Measurements from ENCODE around the gene RBMS1. TPM values are rescaled to one million over a fixed set of nuclear protein-coding genes. Genes with fewer than 3 reads are reported as not detected.

RBMS1 gene
- total RNA-seq, 1 experiment from 2014 or later = 49.9 TPM

DNA sequence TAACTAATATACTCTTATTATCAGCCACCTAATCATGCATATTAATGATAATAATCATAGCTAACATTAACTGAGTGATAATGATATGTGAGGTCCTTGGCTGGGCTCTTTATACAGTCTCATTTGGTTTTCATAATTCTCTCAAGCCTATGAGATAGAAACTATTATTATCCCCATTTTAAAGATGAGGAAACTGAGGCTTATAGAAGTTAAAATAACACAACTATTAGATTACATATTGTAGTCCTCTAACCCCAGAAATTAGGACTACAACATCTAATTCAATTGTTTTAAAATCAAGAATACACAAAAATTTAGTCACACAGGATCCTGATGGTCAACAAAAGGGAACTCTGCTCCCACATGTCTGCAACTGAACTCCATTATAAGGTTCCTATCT lies 209.9 kb downstream of the RBMS1 start:
- no peak for DNase-seq (ENCODE audit: low read depth)

DNA sequence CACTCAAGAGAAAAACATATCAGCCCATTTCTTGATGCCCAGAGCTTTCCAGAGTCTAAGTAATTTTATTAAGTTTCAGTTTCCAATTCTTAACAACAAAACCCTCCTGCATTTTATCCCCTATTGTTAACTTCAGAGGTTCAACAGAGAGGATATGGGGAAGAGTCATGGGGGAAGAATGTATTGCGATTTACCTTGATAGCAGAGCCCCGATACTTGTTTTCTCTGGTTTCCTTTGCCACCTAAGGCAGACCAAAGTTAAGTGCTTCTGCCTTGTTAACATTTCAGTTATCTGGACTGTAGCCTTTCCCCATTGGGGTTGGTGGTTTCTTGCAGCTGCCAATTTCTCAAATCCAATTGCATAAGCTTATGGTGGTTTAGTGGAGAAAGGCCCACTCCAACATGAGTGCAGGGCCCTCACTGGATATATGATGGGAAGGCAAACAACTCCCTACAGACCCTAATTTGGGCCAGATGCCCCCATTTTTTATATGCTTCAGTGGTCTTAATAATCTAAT lies 211.5 kb downstream of the RBMS1 start:
- DNase-seq (ENCODE audit: low read depth) = no peak

DNA sequence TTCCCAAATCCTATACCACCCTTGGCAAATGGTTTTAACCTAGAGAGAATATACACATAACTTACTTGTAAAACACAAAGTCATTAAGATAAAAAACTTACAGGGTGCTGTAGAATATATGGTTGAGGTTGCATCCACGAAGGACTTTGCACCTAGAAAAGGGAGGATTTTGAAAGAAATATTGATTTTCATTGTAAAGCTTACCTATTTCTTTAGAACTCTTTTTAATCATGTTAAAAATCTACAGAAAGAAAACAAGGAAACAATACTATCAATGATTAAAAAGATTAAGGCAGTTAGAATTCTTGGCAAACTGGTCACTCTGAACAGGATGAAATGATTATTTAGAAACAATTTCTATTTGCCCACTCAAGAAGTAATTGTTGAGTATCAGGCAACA lies 212.4 kb downstream of the RBMS1 start:
- no peak for DNase-seq (ENCODE audit: low read depth)

DNA sequence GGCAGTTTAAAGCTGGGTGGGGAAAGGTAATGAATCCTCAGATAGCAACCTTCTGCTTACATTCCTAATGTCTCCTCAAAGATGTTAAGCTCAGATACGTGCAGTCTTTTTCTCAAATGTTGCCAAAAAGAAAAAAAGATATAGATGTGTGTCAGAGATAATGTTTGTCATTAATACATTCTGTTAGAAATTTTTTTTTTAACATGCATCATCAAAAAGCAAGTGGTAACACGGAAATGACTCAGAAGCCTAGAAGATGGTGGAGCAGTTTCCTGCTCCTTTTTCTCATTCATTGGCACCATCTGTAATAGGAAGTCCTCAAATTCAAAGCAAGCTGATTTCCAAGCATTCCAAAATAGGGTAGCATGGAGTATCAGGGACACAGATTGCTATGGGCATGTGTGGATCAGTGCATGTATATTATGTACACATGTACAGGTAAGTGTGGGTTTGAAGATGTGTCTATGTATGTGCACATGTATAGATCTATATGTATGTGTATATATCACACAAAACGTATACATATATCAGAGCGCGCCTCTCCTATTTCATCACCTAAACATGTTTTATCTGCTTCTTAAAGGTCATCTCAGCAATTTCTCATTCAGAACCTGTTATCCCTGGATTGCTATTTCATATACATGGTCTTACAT lies 213.7 kb downstream of the RBMS1 start:
- peak; percentile 86 for DNase-seq (ENCODE audit: low read depth)

DNA sequence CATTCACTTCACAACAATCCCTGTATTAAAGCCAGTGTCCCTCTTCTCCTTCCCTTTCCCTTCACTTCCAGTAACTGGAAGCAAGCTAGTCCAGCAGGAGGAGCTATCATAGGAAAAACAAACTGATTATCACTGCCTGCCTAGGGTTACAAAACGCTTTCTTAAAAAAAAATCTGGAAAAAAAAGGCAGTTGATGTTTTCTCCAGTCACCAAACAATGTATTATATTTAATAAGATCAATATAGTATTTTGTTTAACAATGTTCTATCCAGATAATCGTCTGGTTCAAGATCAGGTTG lies 214.8 kb downstream of the RBMS1 start:
- DNase-seq (ENCODE audit: low read depth) = no peak

DNA sequence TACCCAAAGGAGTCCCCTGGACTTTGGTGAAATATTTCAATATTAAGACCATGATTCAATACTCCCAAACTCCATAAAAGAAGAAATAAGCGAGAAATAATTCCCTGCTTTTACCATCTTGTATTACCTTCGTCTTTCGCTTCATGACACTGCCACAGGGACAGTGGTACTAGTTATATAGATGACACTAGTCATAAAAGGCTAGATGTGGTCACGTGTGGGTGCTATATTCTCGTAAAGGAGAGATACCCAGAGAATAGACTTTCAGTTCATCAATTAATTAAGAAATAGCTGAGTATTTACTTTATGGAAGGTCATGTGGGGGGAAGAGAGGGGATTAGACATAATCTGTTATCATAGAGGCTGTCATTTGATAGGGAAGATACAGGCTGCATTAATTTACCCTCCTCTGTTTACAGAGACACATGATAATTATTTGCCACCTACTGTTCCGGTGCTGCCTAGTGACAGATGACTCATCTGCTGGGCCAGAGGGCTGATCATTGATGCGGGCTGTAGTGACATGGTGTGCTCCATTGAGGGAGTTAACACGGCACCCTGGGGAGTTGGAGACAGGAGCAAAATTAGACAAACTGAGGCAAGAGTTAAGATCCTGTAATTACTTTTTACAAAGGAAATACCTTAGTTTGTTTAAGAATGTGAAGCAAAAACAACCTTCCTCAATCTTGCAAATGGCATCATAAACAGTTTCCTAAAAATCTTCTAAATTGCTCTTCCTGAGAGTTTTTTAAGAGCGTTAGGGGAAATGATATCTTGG lies 215.3 kb downstream of the RBMS1 start:
- DNase-seq (ENCODE audit: low read depth) = no peak

DNA sequence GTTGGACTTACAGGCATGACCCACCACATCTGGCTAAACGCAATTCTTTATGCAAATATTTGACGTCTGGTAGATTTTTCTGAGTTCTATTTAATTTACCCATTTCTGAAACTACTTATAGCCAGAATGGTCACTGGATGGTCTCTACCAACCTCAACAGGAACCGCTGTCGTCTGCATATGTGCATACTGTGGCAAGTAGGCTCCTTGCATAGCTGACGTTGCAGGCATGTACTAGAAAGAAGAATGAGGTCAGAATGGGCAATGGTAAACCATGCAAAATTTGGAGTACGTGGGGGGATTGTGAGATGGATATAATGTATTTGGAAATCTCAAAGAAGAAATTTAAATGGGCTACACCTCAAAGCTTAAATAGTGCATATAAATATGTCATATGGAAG lies 216.5 kb downstream of the RBMS1 start:
- DNase-seq (ENCODE audit: low read depth) = no peak

DNA sequence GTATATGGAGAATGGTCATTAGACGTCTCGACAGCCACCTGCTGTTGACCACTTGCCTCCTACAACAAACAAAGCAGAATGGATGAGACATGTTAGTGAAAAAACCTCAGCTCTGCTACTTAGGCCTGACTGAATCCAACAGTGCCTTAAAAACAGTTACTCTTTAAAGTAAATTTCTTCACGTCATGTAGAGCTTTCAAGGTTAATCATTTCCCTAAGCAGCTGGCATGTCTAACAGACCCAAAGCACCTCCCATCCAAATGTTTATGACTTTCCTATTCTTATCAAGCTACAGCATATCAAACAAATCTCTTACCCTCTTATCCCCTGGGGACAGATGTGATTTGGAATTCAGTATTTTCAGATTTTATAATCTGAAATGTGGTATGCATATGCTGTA lies 218.0 kb downstream of the RBMS1 start:
- no peak for DNase-seq (ENCODE audit: low read depth)

DNA sequence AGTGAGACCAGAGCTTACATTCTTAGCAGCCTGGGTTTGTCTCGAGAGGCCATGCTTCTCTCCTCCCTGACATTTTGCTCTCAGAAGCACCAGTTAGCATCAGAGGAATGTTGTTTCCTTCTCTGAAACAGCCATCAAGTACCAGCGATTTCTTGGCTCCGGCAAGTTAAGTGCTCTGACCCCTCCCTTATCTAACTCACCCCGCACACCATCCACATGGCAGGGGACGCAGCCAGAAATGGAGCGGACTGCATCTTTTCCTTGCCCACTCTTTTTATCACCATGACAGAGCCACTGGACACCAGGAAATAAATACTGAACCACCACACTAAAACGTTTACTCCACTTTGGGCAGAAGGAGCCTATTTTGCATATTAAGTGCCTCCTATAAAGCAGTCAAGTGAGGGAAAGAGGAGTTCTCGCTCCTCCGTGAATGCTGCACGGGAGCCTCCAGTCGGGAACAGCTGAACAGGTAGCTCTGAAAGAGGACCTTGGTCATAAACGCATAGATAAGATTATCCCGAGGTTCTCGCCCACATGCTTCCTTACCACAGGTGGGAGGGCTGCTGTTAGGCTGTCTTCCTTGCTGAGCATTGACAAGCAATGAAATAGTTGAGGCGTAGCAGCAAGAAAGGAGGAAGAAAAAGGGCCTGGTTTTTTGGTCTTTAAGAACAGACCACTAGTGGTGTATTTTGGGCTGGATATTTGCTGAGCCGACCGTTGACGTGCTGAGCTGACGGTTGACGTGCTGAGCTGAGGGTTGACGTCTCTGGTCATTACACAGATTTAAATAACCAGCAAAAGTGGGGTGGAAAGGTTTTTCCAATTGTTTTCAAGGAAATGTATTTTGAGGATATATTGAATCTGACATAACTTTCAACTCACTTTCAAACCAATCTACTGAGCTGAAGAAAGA lies 222.2 kb downstream of the RBMS1 start:
- no peak for DNase-seq (ENCODE audit: low read depth)

DNA sequence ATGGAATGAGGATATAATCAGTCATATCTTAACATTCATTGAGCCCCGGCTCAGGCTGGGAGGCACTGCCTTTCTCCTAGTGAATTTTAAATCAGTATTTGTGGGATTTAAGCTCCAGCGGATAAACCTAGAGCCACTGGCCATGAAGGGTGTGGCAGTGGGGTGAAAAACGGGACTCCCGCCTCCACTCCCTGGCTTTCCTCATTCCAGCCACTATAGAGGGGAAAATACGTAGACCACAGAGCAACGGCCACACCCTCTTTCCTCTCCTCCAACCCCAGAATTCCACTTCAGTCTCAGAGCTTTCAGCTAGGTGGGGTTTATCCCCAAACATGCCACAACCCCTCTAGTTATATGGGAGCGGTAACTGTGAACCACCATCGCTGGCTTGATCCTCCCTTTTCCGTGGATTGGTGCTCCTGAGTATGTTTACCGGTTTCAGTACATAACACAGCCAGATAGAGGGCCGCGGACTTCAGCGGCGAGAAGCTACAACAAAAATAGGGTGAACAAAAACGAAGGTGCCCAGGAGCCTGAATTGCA lies 223.0 kb downstream of the RBMS1 start:
- DNase-seq (ENCODE audit: low read depth) = no peak

DNA sequence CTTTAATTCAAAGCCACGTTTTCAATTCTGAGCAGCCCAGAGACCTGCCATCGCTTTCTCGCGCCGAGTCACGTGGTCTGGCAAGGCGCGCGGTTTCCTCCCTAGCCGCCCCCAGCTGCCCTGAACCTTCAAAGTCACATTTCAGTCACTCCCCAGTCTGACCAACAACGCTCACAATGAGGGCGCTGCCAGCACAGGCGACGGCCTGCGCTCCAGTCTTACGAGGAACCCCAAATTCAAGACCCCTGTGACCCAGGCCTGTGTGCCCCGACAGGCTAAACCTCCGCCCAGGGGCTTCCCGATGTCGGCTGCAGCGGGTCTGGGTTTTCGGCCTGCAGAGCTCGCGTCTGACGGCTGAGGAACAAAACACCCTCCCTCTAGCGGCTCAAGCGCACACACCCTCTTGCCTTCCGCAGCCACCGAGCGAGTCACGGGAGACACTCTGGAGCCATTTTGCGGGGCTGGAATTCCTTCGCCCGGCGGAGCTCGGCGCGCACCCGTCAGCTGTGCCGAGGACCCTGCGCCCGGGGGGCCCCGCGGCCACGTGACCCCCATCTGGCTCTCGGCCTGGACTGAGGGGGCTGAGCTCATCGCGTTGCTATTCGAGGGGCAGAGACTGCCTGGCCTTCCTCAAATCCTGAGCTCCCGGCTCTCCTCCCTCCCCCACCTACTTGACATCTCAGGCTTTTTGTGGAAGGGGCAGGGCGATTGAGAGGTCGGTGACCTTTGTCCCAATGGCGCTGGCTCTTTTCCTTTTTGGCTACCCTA lies 223.6 kb downstream of the RBMS1 start:
- DNase-seq (ENCODE audit: low read depth) = no peak

DNA sequence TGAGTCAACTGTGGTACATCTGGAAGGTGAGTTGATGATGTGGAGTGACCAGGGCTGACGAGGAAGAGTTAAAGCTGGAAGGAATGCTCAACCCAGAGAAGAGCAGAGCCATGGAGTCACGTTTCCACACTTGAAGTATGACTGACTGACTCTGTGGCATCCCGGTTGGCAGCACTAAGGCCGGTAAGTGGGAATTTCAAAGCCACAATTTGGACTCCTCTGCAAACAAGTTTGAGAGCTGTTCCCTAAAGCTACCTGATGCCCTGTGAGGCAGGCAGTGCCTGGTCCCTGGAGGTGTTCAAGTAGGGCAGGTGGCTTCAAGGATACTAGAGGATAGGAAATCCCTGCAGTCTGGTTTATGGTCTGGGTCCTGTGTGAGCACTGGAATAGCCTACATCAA lies 224.2 kb downstream of the RBMS1 start:
- no peak for DNase-seq (ENCODE audit: low read depth)

DNA sequence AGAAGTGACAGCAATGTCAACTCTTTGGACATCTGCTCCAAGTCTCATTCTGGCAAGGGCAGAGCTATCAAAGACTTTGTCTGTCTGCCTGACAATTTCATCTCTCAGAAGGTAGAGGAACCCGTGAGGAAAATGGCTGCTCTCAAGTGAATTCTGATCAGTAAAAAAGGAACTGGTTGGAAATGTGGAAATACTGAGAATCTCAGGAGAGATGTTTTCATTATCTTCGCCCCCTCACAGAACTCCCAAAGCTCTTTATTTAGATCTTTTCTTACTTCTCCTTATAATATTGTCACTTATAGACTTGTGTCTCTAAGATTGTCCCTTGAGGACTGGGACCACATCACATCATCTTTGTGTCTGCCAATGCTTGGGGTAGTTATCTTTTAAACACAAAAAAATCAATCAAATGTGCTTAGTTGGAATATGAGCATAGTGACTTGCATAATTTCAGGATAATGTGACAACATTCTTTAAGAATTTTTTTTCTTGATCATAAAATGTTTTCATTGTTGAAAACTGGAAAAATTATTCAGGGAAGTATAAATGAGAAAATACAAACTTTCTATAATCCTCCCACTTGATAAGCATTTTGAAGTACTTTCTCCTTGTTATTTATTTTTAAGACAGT lies 225.3 kb downstream of the RBMS1 start:
- DNase-seq (ENCODE audit: low read depth) = no peak

DNA sequence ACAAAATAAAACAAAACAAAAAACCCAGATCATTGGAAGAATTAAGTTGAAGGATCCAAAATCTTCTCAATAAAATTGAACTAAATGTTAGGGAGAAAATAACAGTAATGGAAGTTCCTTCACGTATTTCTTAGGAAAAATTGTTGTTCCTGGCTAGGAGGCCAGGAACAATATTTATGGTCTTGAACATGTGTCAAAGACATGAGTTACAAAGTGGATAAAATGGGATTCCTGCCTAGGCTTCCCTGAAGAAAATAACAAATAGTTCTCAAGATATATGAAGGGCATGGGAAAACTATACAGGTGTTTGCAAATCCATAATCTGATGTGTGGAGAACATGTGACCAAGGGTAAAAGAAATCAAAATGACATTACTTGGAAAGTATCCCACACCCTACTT lies 225.9 kb downstream of the RBMS1 start:
- no peak for DNase-seq (ENCODE audit: low read depth)

DNA sequence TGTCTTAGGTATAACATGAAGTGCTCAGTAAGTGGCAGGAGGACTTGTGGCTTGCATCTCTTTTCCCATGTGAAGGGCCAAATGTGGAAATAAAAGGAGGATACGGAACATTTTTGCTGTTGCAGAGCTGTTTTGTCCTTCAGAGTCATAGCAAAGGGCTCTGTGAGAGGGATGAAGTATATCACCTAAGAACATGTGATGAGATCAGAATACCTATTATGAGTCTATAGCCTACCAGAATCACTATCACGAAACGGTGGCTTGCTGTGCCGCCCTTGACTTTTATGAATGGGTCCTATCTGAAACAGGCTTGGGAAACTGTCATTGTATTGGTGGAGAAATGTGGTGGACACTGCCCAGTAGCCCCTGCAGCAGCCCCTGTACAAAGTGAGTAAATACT lies 226.6 kb downstream of the RBMS1 start:
- no peak for DNase-seq (ENCODE audit: low read depth)

DNA sequence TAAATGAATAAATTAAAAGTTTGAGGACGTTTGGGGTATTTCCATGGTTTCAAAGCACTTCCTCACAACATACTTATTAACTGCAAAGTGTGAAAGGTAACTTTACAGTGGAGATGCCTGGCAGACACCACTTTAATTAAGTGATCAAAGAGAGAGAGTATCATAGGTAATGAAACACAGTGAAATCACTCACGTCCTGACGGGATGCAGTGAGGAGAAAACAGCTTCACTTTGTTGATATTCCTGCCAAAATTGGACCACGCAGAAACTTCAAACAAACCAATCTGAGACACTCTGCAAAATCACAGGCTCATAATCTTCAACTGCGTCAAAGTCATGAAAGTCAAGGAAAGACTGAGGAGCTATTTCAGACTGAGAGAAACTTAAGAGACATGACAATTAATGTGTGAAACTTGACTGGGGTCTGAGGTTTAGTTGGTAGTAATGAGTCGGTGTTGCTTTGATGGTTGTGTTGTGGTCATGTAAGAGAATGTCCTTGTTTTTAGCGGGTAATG lies 227.5 kb downstream of the RBMS1 start:
- DNase-seq (ENCODE audit: low read depth) = no peak

DNA sequence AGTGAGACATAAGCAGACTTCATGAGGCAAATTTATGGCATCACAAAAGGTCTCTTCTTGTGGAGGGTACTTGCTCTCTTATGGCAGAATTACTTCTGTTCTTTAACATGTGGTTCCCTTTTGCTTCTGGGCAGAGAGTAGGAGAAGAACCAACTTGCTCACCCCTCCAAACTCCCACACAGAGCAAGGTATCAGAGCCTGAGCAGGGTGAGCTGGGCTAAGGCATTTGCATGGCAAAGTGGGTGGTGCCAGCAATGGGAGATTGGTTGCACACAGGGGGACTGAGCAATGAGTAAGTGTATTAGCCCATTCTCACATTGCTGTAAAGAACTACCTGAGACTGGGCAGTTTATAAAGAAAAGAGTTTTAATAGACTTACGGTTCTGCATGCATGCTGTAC lies 229.3 kb downstream of the RBMS1 start:
- no peak for DNase-seq (ENCODE audit: low read depth)

DNA sequence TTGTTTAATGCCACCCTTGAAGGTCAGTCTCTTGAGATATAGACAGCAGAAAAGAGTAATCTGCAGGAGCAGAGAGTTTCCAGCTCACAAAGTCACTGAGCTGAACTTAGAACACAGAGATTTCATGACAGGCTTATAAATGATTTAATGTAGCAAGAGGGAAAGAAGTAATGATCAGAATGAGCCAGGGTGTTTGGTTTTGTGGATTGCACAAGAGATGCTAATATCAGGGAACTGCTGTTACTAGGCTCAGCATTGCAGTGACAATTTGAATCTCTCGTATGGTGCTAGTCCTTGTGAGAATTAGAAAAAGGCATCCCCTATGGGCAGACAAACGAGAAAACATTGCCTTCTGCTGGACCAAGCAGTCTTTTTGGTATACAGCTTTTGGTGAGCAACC lies 231.9 kb downstream of the RBMS1 start:
- DNase-seq (ENCODE audit: low read depth) = no peak

DNA sequence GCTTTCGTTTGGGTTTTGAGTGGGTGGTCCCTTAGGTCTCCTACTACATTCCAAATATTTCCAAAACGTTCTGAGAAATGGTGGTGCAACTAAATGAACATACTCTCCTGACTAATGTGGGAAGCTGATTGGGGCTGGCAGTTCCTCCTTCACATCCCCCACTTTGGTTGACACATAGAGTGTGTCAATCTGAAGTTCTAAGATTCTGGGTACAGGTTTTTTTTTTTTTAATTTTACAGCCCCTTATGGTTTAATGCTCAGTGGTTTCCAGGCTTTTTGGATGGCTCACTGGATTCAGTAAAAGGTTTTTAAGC lies 235.2 kb downstream of the RBMS1 start:
- no peak for DNase-seq (ENCODE audit: low read depth)

DNA sequence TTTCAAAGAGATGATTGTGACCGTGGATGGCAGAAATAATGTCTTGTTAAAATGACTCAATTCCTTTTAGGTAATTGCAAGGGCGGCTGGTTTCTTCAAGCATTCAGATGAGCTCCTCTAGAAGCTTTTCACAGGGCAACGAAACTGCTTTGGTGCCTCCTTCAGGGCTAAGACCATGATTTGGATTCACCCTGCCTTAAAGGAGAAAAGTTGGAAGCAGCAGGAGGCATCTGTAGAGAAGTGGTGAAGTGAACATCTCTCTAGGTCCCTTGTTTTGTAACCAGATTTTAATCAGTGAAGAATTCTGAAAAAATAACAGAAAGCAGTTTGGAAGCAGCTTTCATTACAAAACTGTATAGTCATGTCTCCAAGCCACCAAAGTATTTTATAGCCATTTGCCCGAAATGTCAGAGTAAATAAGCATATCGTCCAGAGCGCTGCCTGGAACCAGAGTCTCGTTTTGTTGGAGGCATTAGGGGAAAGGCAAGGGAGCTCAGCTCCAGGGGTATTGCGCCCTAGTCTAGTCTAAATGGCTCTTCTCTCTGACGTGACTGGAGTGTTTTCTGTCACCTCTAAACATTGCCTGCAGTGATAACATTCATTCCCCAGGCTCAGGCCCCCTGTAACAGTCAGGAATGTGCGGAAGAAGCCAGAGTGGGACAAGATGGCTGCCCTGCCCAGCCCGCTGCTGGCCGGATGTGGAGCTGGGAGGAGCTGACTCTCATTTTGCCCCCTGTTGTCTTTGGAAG lies 235.7 kb downstream of the RBMS1 start:
- DNase-seq (ENCODE audit: low read depth) = no peak
